Right lobe of liver (tissue), 6 donors: ENCODE results near the gene LEF1. TPM values are rescaled to one million over a fixed set of nuclear protein-coding genes. Genes with fewer than 3 reads are reported as not detected.
"Not testable (repeated sequence)": the region's sequence is repeated elsewhere in the genome, so short reads cannot be mapped to it uniquely, and the experiment has no call there.

ENCODE experiments used
- ATAC-seq, 4 donors: fragments of 200-7000 bp; cut with Tn5 transposase; one replicate each; pipeline ENCODE4 v1.9.1; 2020; ENCODE audit warnings: mild to moderate bottlenecking in 4 of 4, moderate library complexity in 4 of 4
- DNase-seq, 3 donors: peaks; one replicate each; pipeline ENCODE4 v3.0.0-alpha.2; 2020
- H3K27ac ChIP-seq, 3 donors: fragments of 200-600 bp; one replicate each; pipeline ENCODE4 v1.8.0; 2022
- H3K27me3 ChIP-seq, 2 donors: fragments of 200-600 bp; one replicate each; pipeline ENCODE4 v1.8.0; 2022
- H3K36me3 ChIP-seq, 4 donors: fragments of 200-600 bp; sonication (generic) in 1 of 4; one replicate each; pipeline versions ENCODE4 v1.5.1 to v1.8.0; 2017 to 2022; ENCODE audit warnings: control low read depth in 1 of 4
- H3K4me1 ChIP-seq, 4 donors: fragments of 200-600 bp; sonication (generic) in 1 of 4; one replicate each; pipeline versions ENCODE4 v1.5.1 to v1.8.0; 2017 to 2022; ENCODE audit warnings: control low read depth in 1 of 4
- H3K4me3 ChIP-seq, 3 donors: fragments of 200-600 bp; one replicate each; pipeline ENCODE4 v1.8.0; 2022
- H3K9me3 ChIP-seq, 4 donors: fragments of 200-600 bp; sonication (generic) in 1 of 4; one replicate each; pipeline versions ENCODE4 v1.5.1 to v1.8.0; 2017 to 2022; ENCODE audit warnings: control low read depth in 1 of 4
- POLR2A ChIP-seq: fragments of 450-650 bp; IDR thresholded peaks from one replicate; pipeline ENCODE4 v1.6.1; 2017; ENCODE audit warnings: antibody characterized with exemption, mild to moderate bottlenecking
- WGBS: methylation state at CpG from one replicate; pipeline ENCODE4 v1.1.6; 2018; ENCODE audit warnings: low coverage, low lambda C conversion rate; ENCODE audit not compliant: insufficient coverage; ENCODE audit errors: missing lambda C conversion rate; 5-methylcytosine and 5-hydroxymethylcytosine counted together
- intact Hi-C, 2 donors: fragments of 100-400 bp; cut with DNase I; formaldehyde crosslinking; loops; one replicate each; pipeline versions ENCODE4 v1.11.2 to v1.14.1; 2022
- total RNA-seq, 6 experiments: library from RNA; depleted of rRNA in 2 of 6; stranded (reverse); fragments of >200 nt in 2 of 6; fragmentation: NEBNext Ultra II Directional in 3 of 6; extraction: Animal tissue kit (Norgen Biotek cat#: 25700) in 3 of 6; gene quantifications; one replicate each; pipeline versions ENCODE4 v1.1.0 to v1.2.4, GENCODE V29; 2016 to 2023
- TF ChIP-seq, protein P1 (sequence below), 4 donors: fragments of 200-600 bp in 3 of 4; fragments of 450-650 bp in 1 of 4; IDR thresholded peaks; one replicate each; pipeline versions ENCODE4 v1.5.1 to v1.8.0; 2016 to 2022; ENCODE audit warnings: antibody characterized with exemption in 4 of 4, mild to moderate bottlenecking in 2 of 4
- donor health status: DM: no; HTN: yes; CAD: no.
- donor health status: DM: no; HTN: no; CAD: no.
- donor health status: DM: no; HTN: no; CAD: no.
- donor health status: DM: no; HTN: yes; CAD: no.
- donor health status: DM: no; HTN: yes; CAD: no.

The LEF1 gene
- total RNA-seq, 6 experiments from 2014 or later = 0.19 to 0.66 (median 0.42) TPM; not detected in 1

DNA sequence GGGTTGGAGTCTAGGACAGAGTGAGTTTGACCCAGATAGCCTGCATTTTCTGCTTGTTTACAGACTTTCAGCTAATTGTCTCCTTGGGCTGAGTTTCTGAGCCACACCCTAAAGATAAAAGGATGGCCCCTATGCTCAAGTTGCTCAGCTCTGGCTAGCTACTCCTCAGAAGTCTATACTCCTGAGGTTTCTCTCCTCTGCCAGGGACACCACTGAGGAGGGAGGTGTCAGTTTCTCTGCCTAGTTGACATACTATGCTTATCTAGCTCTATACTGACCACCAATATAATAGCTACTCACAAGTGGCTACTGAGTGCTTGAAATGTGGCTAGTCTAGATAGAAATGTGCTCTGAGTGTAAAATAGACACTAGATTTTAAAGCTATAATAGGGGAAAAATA, 155.4 kb downstream of the LEF1 start:
- ATAC-seq = no peak
- DNase-seq = no peak
- Histone ChIP-seq H3K36me3 (peaks cover 0 to 41% (median 2%) of the 10 kb centered on the region in 4 donors), H3K4me1 (peaks cover 0 to 9% (median 2%) of the 10 kb centered on the region in 4 donors), H3K27me3 (no peaks in the 10 kb centered on the region), H3K4me3 (no peak overlapping the region), H3K27ac (no peak overlapping the region), H3K9me3 (no peaks in the 10 kb centered on the region)
- TF ChIP-seq, protein P1, sequence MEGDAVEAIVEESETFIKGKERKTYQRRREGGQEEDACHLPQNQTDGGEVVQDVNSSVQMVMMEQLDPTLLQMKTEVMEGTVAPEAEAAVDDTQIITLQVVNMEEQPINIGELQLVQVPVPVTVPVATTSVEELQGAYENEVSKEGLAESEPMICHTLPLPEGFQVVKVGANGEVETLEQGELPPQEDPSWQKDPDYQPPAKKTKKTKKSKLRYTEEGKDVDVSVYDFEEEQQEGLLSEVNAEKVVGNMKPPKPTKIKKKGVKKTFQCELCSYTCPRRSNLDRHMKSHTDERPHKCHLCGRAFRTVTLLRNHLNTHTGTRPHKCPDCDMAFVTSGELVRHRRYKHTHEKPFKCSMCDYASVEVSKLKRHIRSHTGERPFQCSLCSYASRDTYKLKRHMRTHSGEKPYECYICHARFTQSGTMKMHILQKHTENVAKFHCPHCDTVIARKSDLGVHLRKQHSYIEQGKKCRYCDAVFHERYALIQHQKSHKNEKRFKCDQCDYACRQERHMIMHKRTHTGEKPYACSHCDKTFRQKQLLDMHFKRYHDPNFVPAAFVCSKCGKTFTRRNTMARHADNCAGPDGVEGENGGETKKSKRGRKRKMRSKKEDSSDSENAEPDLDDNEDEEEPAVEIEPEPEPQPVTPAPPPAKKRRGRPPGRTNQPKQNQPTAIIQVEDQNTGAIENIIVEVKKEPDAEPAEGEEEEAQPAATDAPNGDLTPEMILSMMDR (IDR thresholded peaks at IDR 0.05) = no peak
- TF ChIP-seq POLR2A = no peak
- intact Hi-C loops = no loop called here

DNA sequence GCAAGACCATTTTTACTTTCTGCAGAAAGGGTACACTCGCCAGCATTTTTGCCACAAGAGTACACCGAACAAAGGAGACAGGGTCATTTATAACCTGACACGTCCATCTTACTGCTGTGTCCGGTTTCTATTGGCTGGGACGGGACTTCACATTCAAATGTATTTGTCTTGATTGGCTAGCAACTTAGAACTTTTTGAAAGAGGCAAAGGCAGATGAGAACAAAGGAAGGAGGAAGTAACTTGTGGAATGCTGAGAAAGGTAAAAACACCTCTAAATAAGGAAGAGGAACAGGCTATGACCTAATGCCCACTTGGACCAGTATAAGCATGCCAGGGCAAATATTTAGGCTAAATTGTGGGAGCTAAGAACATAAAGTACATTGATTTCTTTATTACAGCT, 156.3 kb downstream of the LEF1 start:
- 97% methylated on average over 5 of the region's 5 CpGs for WGBS
- Histone ChIP-seq H3K4me1 (peaks cover 0 to 10% (median 4%) of the 10 kb centered on the region in 4 donors), H3K36me3 (peaks cover 0 to 41% (median 2%) of the 10 kb centered on the region in 4 donors)
- H3K27ac ChIP-seq, H3K9me3 ChIP-seq, H3K4me3 ChIP-seq, intact Hi-C loops, H3K27me3 ChIP-seq, ATAC-seq, DNase-seq: not testable (repeated sequence)

DNA sequence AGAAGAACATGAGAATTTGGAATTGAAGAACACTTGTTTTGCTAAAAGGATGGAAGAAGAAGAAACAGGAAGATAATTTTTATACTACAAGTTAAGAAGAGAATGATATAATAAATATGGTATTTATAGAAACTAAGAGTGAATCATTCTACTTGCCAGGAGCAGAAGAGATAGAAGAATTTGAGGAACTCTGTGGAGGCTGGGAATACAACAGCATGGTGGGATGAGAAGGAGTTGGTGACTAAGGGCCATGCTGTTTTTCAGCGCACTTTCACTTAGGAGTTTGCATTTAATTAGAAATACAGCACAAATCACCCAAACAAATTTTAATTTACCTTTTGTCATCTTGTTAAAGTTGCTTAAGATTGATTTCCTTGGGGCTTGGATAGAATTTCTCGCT, 158.6 kb downstream of the LEF1 start:
- Histone ChIP-seq H3K4me1 (peaks cover 0 to 10% (median 4%) of the 10 kb centered on the region in 4 donors), H3K4me3 (no peak overlapping the region), H3K27ac (no peak overlapping the region), H3K36me3 (peaks cover 0 to 23% (median 2%) of the 10 kb centered on the region in 4 donors), H3K9me3 (no peaks in the 10 kb centered on the region), H3K27me3 (no peaks in the 10 kb centered on the region)
- TF ChIP-seq, protein P1 (IDR thresholded peaks at IDR 0.05) = no peak
- TF ChIP-seq POLR2A = no peak
- WGBS = 88% methylated on average over 2 of the region's 2 CpGs
- intact Hi-C loops = no loop called here
- no peak for ATAC-seq
- no peak for DNase-seq

DNA sequence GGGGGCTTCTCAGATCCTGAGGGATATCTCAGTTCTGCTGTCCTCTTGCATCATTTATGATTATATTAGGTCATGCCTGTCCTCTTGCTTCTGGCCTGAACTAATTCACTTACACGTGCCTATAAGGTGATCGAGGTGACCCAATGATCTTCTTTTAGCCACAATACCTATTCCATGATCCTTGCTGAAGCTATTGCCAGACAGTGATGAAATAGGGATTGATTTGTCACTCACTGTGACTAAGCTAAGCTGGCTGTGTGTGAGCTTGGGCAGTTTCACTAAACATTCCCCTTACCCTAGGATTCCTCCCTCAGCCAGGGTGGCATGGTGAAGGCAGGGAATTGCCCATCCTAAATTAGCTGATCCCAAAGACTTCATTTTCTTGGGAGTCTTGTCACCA, 160.0 kb downstream of the LEF1 start:
- ATAC-seq = peak; percentile 96 to 99 (median 97)
- TF ChIP-seq, protein P1 (IDR thresholded peaks at IDR 0.05) = no peak
- TF ChIP-seq POLR2A = no peak
- peak in 1 of 3 donors; percentile 66 for DNase-seq
- intact Hi-C loops = no loop called here
- 15% methylated on average over 2 of the region's 2 CpGs for WGBS
- no peak overlapping the region for H3K4me3 ChIP-seq
- peak overlapping the region; percentile 0 to 90 (median 51) for H3K27ac ChIP-seq
- peaks cover 0 to 13% (median 0%) of the 10 kb centered on the region in 4 donors for H3K36me3 ChIP-seq
- no peaks in the 10 kb centered on the region for H3K27me3 ChIP-seq
- H3K9me3 ChIP-seq = no peaks in the 10 kb centered on the region
- peaks cover 0 to 10% (median 4%) of the 10 kb centered on the region in 4 donors for H3K4me1 ChIP-seq

DNA sequence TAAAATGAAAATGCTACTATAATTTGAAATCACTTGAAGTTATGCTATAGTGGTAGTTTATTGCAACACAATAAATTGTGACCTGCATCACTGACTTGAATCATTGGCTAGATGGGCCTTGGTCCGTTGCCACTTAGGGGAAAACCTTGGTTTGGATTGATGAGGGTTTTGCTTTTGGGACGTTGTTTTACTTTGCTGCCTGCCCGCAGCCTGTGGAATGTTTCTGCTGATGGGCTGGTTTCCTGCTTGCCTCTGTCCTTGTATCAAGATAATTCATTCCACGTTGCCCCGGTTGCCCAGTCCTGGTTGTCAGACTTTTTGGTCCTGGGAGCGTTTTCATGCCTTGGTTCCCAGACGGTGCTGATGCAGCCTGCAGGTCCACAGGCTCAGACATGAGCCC, 160.7 kb downstream of the LEF1 start:
- intact Hi-C loops = no loop called here
- peak overlapping the region in 2 of 3 donors; percentile 51 to 61 for H3K27ac ChIP-seq
- DNase-seq (no peak), ATAC-seq (no peak)
- H3K4me3 ChIP-seq = no peak overlapping the region
- H3K27me3 ChIP-seq = no peaks in the 10 kb centered on the region
- TF ChIP-seq POLR2A = no peak
- TF ChIP-seq, protein P1 (IDR thresholded peaks at IDR 0.05) = no peak
- peaks cover 0 to 10% (median 4%) of the 10 kb centered on the region in 4 donors for H3K4me1 ChIP-seq
- WGBS = 100% methylated on average over 3 of the region's 7 CpGs
- no peaks in the 10 kb centered on the region for H3K9me3 ChIP-seq
- peaks cover 0 to 13% (median 0%) of the 10 kb centered on the region in 4 donors for H3K36me3 ChIP-seq
